Measurements from ENCODE around the gene SLC12A6. TPM values are rescaled to one million over a fixed set of nuclear protein-coding genes. Genes with fewer than 3 reads are reported as not detected.

Gene SLC12A6
- total RNA-seq, 1 experiment from 2014 or later: 15.1 TPM

- ChIA-PET CTCF (no interaction called here), POLR2A (no interaction called here), RAD21 (ENCODE audit: low non-redundant PET in 1 of 2, low total read pairs in 2 of 2, uncharacterized antibody in 2 of 2, unreplicated experiment in 2 of 2) (no interaction called here)
- intact Hi-C loops (cut with micrococcal nuclease): no loop called here
- no peak for TF ChIP-seq CBX3 (IDR thresholded peaks at IDR 0.05; ENCODE audit: low read depth)
- no peak for TF ChIP-seq POLR2AphosphoS5 (IDR thresholded peaks at IDR 0.05; ENCODE audit: low read depth, low read length)
- H2AFZ ChIP-seq (ENCODE audit: low read depth, low read length, poor library complexity, severe bottlenecking): no peak overlapping the region
- H3K36me3 ChIP-seq (ENCODE audit: control insufficient read depth in 1 of 2, insufficient read depth in 2 of 2, low read length in 2 of 2): no peaks in the 10 kb centered on the region; a peak in 1 of 4 replicates
- H3K79me2 ChIP-seq (ENCODE audit: insufficient read depth, low read length): no peaks in the 10 kb centered on the region
- no peak overlapping the region for H3K27ac ChIP-seq (ENCODE audit: low read depth, low read length)
- H3K4me2 ChIP-seq (ENCODE audit: low read length): no peak overlapping the region
- no TSS peak for BruUV-seq (replicated peaks)
- H3K9me3 ChIP-seq (ENCODE audit: control insufficient read depth in 1 of 2, insufficient read depth in 1 of 2, low read depth in 1 of 2, low read length in 2 of 2): no peaks in the 10 kb centered on the region
- no peaks in the 10 kb centered on the region for H3K9me2 ChIP-seq (ENCODE audit: insufficient read depth)
- H4K20me1 ChIP-seq (ENCODE audit: insufficient read depth): no peaks in the 10 kb centered on the region
- no peaks in the 10 kb centered on the region for H3K27me3 ChIP-seq (ENCODE audit: insufficient read depth, low read length)
- no peak for DNase-seq (ENCODE audit: low read depth, low spot score)
- no peak overlapping the region for H3K4me3 ChIP-seq (replicated peaks in 1 of 2; ENCODE audit: low read depth in 1 of 2, low read length in 2 of 2)
- no peaks in the 10 kb centered on the region for H3K4me1 ChIP-seq (ENCODE audit: control insufficient read depth in 1 of 2, insufficient read depth in 2 of 2, low read length in 2 of 2)
- H3K9ac ChIP-seq (ENCODE audit: low read length): no peak overlapping the region
- no peak for ATAC-seq
Measured at GRCh38 chr15:34252545-34252944, 85.0 kb downstream of the SLC12A6 start.

DNA sequence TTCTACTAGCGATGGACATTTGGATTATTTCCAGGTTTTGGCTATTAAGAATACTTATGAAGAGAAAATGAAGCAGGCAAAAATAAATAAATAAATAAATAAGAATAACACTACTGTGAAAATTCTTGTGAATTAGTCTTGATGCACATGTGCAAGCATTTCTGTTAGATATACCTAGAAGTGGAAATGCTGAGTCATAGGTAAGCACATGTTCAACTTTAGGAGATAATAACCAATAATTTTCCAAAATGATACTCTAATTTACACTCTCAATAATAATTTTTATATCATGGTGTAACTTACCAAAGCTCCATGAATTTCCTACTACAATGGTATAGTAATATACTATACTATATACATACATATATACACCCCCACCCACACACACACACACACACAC, 89.4 kb downstream of the SLC12A6 start:
- Histone ChIP-seq H3K4me2 (ENCODE audit: low read length) (no peak overlapping the region), H3K36me3 (ENCODE audit: control insufficient read depth in 1 of 2, insufficient read depth in 2 of 2, low read length in 2 of 2) (no peaks in the 10 kb centered on the region; a peak in 2 of 4 replicates), H3K79me2 (ENCODE audit: insufficient read depth, low read length) (no peaks in the 10 kb centered on the region), H3K9me3 (ENCODE audit: control insufficient read depth in 1 of 2, insufficient read depth in 1 of 2, low read depth in 1 of 2, low read length in 2 of 2) (no peaks in the 10 kb centered on the region), H4K20me1 (ENCODE audit: insufficient read depth) (no peaks in the 10 kb centered on the region), H3K9me2 (ENCODE audit: insufficient read depth) (no peaks in the 10 kb centered on the region), H3K27me3 (ENCODE audit: insufficient read depth, low read length) (no peaks in the 10 kb centered on the region), H3K27ac (ENCODE audit: low read depth, low read length) (no peak overlapping the region), H2AFZ (ENCODE audit: low read depth, low read length, poor library complexity, severe bottlenecking) (no peak overlapping the region), H3K4me3 (replicated peaks in 1 of 2; ENCODE audit: low read depth in 1 of 2, low read length in 2 of 2) (no peak overlapping the region), H3K4me1 (ENCODE audit: control insufficient read depth in 1 of 2, insufficient read depth in 2 of 2, low read length in 2 of 2) (no peaks in the 10 kb centered on the region), H3K9ac (ENCODE audit: low read length) (no peak overlapping the region)
- no TSS peak for BruUV-seq (replicated peaks)
- ATAC-seq: no peak
- ChIA-PET CTCF (no interaction called here), RAD21 (ENCODE audit: low non-redundant PET in 1 of 2, low total read pairs in 2 of 2, uncharacterized antibody in 2 of 2, unreplicated experiment in 2 of 2) (no interaction called here), POLR2A (no interaction called here)
- intact Hi-C loops (cut with micrococcal nuclease): no loop called here
- no peak for TF ChIP-seq CBX3 (IDR thresholded peaks at IDR 0.05; ENCODE audit: low read depth)
- no peak for TF ChIP-seq ZFX (IDR thresholded peaks at IDR 0.05)
- TF ChIP-seq SP1 (IDR thresholded peaks at IDR 0.05; ENCODE audit: low read depth): no peak
- TF ChIP-seq EZH2phosphoT487 (IDR thresholded peaks at IDR 0.05; ENCODE audit: borderline replicate concordance): no peak
- no peak for DNase-seq (ENCODE audit: low read depth, low spot score)
